ENCODE data around the gene SARM1. TPM values are rescaled to one million over a fixed set of nuclear protein-coding genes. Genes with fewer than 3 reads are reported as not detected.

The SARM1 gene
- total RNA-seq, 1 experiment from 2014 or later = 23.9 TPM

DNA sequence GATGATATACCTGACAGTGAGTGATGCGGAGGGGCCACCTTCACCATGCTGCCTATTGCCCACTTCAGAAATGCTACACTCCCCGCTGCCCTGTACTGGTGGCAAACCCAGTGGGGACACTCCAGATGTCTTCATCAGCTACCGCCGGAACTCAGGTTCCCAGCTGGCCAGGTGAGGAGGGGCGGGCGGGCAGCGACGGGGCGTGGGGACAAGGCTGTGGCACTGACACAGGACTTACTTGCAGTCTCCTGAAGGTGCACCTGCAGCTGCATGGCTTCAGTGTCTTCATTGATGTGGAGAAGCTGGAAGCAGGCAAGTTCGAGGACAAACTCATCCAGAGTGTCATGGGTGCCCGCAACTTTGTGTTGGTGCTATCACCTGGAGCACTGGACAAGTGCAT, 16.6 kb downstream of the SARM1 start:
- H3K36me3 ChIP-seq (ENCODE audit: insufficient read depth, low read length) = peaks cover 17% of the 10 kb centered on the region; the same call in 1 of the 2 replicates
- no peak for DNase-seq
- H3K4me1 ChIP-seq (ENCODE audit: low read length) = no peaks in the 10 kb centered on the region
- no peak overlapping the region for H2AFZ ChIP-seq (ENCODE audit: low read length)
- no peak overlapping the region for H3K4me3 ChIP-seq (ENCODE audit: low read length)
- H3K27me3 ChIP-seq (ENCODE audit: low read length) = no peaks in the 10 kb centered on the region
- H4K20me1 ChIP-seq (ENCODE audit: insufficient read depth, low read depth, low read length) = 0 out of 2 replicates have a peak, but pooled peaks cover 4% of the 10 kb centered on the region
- H3K79me2 ChIP-seq (ENCODE audit: low read length) = no peaks in the 10 kb centered on the region
- no peak overlapping the region for H3K9ac ChIP-seq (ENCODE audit: low read length)
- no peak overlapping the region for H3K4me2 ChIP-seq (ENCODE audit: low read depth, low read length, poor library complexity, severe bottlenecking)
- H3K27ac ChIP-seq (ENCODE audit: low read length) = no peak overlapping the region
- H3K9me3 ChIP-seq (ENCODE audit: low read length) = no peaks in the 10 kb centered on the region
- no peaks in the 10 kb centered on the region for H3K9me2 ChIP-seq (replicated peaks; ENCODE audit: insufficient read depth, low read length)

DNA sequence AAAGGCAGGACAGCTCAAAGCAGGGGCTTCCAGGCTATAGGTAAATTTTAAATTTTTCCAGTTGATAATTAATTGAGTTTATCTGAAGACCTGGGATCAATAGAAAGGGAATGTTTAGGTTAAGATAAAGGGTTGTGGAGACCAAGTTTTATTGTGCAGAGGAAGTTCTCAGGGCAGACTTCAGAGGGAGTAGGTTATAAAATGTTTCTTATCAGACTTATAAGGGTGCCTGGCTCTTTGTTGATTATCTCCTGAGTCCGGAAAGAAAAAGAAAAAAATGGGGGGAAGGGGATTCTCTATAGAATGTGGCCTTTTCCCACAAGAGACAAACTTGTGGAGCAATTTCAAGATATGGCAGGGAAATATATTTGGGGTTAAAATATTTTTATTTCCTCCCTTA, 18.6 kb downstream of the SARM1 start:
- Histone ChIP-seq H2AFZ (ENCODE audit: low read length) (no peak overlapping the region), H3K4me1 (ENCODE audit: low read length) (no peaks in the 10 kb centered on the region), H3K4me2 (ENCODE audit: low read depth, low read length, poor library complexity, severe bottlenecking) (no peak overlapping the region), H3K27me3 (ENCODE audit: low read length) (no peaks in the 10 kb centered on the region), H3K9ac (ENCODE audit: low read length) (no peak overlapping the region), H3K79me2 (ENCODE audit: low read length) (no peaks in the 10 kb centered on the region), H3K27ac (ENCODE audit: low read length) (no peak overlapping the region), H3K9me3 (ENCODE audit: low read length) (no peaks in the 10 kb centered on the region), H3K9me2 (replicated peaks; ENCODE audit: insufficient read depth, low read length) (no peaks in the 10 kb centered on the region), H3K4me3 (ENCODE audit: low read length) (no peak overlapping the region), H4K20me1 (ENCODE audit: insufficient read depth, low read depth, low read length) (0 out of 2 replicates have a peak, but pooled peaks cover 4% of the 10 kb centered on the region), H3K36me3 (ENCODE audit: insufficient read depth, low read length) (peaks cover 25% of the 10 kb centered on the region; the same call in 1 of the 2 replicates)
- DNase-seq = no peak

DNA sequence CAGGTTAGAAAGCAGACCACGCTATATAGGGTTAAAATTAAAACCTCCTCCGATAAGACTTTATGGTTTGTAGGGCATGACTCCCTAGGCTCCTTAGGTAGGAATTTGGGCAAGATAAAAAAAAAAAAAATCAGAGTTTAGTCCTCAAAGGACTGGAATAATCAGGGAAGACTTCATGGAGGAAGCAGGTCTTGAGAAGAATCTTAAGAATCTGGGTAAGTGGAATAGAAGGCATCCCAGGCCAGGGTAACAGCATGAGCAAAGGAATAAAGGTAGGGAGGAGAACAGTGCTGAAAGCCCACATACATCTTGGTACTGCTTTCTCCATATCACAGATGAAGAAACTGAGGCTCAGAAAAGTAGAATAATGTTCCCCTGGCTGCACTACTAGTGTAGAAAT, 19.1 kb downstream of the SARM1 start:
- Histone ChIP-seq H2AFZ (ENCODE audit: low read length) (no peak overlapping the region), H3K36me3 (ENCODE audit: insufficient read depth, low read length) (peaks cover 26% of the 10 kb centered on the region; the same call in 1 of the 2 replicates), H3K9ac (ENCODE audit: low read length) (no peak overlapping the region), H3K4me1 (ENCODE audit: low read length) (no peaks in the 10 kb centered on the region), H3K27ac (ENCODE audit: low read length) (no peak overlapping the region), H3K4me3 (ENCODE audit: low read length) (no peak overlapping the region), H3K27me3 (ENCODE audit: low read length) (no peaks in the 10 kb centered on the region), H3K9me3 (ENCODE audit: low read length) (no peaks in the 10 kb centered on the region), H3K4me2 (ENCODE audit: low read depth, low read length, poor library complexity, severe bottlenecking) (no peak overlapping the region), H3K79me2 (ENCODE audit: low read length) (no peaks in the 10 kb centered on the region), H4K20me1 (ENCODE audit: insufficient read depth, low read depth, low read length) (0 out of 2 replicates have a peak, but pooled peaks cover 4% of the 10 kb centered on the region), H3K9me2 (replicated peaks; ENCODE audit: insufficient read depth, low read length) (no peaks in the 10 kb centered on the region)
- no peak for DNase-seq

DNA sequence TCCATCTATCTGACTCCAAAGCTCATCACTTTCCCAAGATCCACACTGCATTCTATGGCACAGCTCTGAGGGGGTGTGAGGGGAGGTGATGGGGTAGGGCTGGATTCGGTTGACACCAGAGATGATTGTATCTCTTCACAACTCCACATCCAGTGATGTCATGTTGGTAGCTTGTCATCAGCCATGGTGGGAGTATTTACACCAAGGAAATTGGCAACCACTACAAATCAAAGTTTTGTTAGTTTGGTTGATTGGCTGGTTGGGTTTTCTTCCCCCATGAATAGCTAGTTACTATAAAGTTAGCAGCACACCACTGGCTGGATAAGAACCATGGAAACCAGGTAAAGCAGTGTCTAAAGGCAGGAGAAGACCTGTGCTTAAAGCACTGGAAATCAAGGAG, 19.5 kb downstream of the SARM1 start:
- H3K27me3 ChIP-seq (ENCODE audit: low read length) = no peaks in the 10 kb centered on the region

DNA sequence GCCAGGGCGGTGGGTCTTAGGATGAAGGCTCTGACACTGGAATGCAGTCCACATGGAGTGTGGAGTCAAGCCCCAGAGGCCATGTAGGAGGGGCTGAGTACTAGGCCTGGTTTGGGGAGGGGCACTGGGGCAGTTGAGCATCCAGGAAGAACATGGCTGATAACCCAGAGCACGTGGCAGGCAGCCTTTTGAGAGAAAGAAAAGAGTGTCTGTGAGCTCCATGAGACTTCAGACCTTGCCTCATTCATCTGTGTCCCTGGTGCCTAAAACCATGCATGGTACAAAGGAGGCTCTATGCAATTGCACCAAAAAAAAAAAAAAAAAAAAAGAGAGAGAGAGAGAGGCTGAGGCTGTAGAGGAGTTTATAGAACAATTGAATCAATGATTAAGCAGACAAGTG, 19.9 kb downstream of the SARM1 start:
- Histone ChIP-seq H3K79me2 (ENCODE audit: low read length) (no peaks in the 10 kb centered on the region), H3K27ac (ENCODE audit: low read length) (no peak overlapping the region), H3K36me3 (ENCODE audit: insufficient read depth, low read length) (peaks cover 33% of the 10 kb centered on the region), H3K4me1 (ENCODE audit: low read length) (no peaks in the 10 kb centered on the region), H3K9me3 (ENCODE audit: low read length) (no peaks in the 10 kb centered on the region), H3K9me2 (replicated peaks; ENCODE audit: insufficient read depth, low read length) (no peaks in the 10 kb centered on the region), H3K4me3 (ENCODE audit: low read length) (no peak overlapping the region), H3K4me2 (ENCODE audit: low read depth, low read length, poor library complexity, severe bottlenecking) (no peak overlapping the region), H3K9ac (ENCODE audit: low read length) (no peak overlapping the region), H4K20me1 (ENCODE audit: insufficient read depth, low read depth, low read length) (0 out of 2 replicates have a peak, but pooled peaks cover 7% of the 10 kb centered on the region), H2AFZ (ENCODE audit: low read length) (no peak overlapping the region), H3K27me3 (ENCODE audit: low read length) (no peaks in the 10 kb centered on the region)
- DNase-seq = no peak

More for the DNA sequence above, 19.5 kb downstream of the SARM1 start:
- Histone ChIP-seq H3K79me2 (ENCODE audit: low read length) (no peaks in the 10 kb centered on the region), H4K20me1 (ENCODE audit: insufficient read depth, low read depth, low read length) (0 out of 2 replicates have a peak, but pooled peaks cover 7% of the 10 kb centered on the region), H3K36me3 (ENCODE audit: insufficient read depth, low read length) (peaks cover 30% of the 10 kb centered on the region; the same call in 1 of the 2 replicates), H2AFZ (ENCODE audit: low read length) (no peak overlapping the region), H3K4me3 (ENCODE audit: low read length) (no peak overlapping the region), H3K9me3 (ENCODE audit: low read length) (no peaks in the 10 kb centered on the region), H3K27ac (ENCODE audit: low read length) (no peak overlapping the region), H3K9me2 (replicated peaks; ENCODE audit: insufficient read depth, low read length) (no peaks in the 10 kb centered on the region), H3K9ac (ENCODE audit: low read length) (no peak overlapping the region), H3K4me2 (ENCODE audit: low read depth, low read length, poor library complexity, severe bottlenecking) (no peak overlapping the region), H3K4me1 (ENCODE audit: low read length) (no peaks in the 10 kb centered on the region)
- no peak for DNase-seq

DNA sequence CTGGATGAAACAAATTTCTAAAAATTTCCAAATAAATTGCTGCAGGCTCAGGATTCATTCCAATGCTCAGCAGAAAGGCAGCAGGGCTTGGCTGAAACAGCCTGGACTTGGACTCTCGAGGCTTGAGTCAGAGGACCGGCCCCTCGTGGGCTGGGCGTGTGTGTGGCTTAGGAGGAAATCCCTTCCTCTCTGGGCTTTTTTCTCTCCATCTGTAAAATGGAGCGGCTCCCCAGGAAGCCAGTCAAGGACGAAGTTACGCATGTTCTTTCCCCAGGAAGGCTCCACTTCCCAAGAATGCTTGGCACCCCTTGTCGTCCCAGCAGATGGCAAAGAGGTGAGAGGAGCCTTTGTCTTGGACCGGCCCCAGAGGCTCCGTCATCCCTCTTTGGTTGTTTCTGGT, 21.0 kb downstream of the SARM1 start:
- H3K9me3 ChIP-seq (ENCODE audit: low read length) = no peaks in the 10 kb centered on the region
- H3K36me3 ChIP-seq (ENCODE audit: insufficient read depth, low read length) = peaks cover 36% of the 10 kb centered on the region
- H3K4me3 ChIP-seq (ENCODE audit: low read length) = no peak overlapping the region
- H3K9ac ChIP-seq (ENCODE audit: low read length) = no peak overlapping the region
- H3K4me1 ChIP-seq (ENCODE audit: low read length) = no peaks in the 10 kb centered on the region
- H3K79me2 ChIP-seq (ENCODE audit: low read length) = no peaks in the 10 kb centered on the region
- no peaks in the 10 kb centered on the region for H3K27me3 ChIP-seq (ENCODE audit: low read length)
- H3K4me2 ChIP-seq (ENCODE audit: low read depth, low read length, poor library complexity, severe bottlenecking) = no peak overlapping the region
- no peak overlapping the region for H2AFZ ChIP-seq (ENCODE audit: low read length)
- H3K27ac ChIP-seq (ENCODE audit: low read length) = no peak overlapping the region
- H3K9me2 ChIP-seq (replicated peaks; ENCODE audit: insufficient read depth, low read length) = no peaks in the 10 kb centered on the region
- 0 out of 2 replicates have a peak, but pooled peaks cover 7% of the 10 kb centered on the region for H4K20me1 ChIP-seq (ENCODE audit: insufficient read depth, low read depth, low read length)
- DNase-seq = no peak

DNA sequence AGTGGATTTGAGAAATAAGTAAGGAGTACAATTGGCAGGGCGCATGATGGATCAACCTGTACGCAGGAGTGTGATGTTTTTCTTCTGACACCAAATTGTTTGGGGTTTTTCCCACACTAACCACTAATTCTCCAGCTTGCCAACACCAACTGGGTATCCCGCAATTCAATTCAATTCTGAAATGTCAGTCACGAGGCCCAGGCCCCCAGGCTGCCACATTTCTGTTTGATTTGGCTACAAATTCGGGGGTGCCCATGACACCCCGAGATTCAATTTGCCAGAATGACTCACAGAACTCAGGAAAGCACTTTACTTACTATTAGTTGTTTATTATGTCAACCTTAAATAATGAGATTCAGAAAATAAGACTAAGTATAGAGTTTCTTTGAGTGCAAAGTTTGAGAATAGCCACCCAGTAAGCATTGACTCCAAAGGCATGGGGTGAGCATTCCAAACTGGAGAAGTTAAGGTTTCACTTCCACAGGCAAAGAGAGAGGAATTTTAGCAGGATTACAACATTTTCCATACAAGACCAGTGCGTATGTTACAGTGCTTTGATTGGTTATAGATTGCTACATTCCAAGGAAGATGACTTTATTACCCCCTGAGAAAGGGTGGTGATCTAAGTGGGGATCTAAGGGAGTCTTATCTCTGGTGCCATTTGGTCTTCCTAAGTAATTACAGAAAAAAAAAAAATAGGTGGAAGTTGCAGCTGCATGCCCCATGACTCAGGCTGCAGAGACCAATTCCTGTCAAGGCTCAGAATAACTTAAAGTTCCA, 23.0 kb downstream of the SARM1 start:
- no peaks in the 10 kb centered on the region for H3K79me2 ChIP-seq (ENCODE audit: low read length)
- H3K4me1 ChIP-seq (ENCODE audit: low read length) = no peaks in the 10 kb centered on the region
- H3K4me3 ChIP-seq (ENCODE audit: low read length) = no peak overlapping the region
- H2AFZ ChIP-seq (ENCODE audit: low read length) = no peak overlapping the region
- H3K36me3 ChIP-seq (ENCODE audit: insufficient read depth, low read length) = peaks cover 38% of the 10 kb centered on the region
- H3K9me2 ChIP-seq (replicated peaks; ENCODE audit: insufficient read depth, low read length) = no peaks in the 10 kb centered on the region
- no peak for DNase-seq
- H4K20me1 ChIP-seq (ENCODE audit: insufficient read depth, low read depth, low read length) = peaks cover 13% of the 10 kb centered on the region; the same call in 1 of the 2 replicates
- H3K27ac ChIP-seq (ENCODE audit: low read length) = no peak overlapping the region
- no peak overlapping the region for H3K4me2 ChIP-seq (ENCODE audit: low read depth, low read length, poor library complexity, severe bottlenecking)
- no peak overlapping the region for H3K9ac ChIP-seq (ENCODE audit: low read length)
- H3K9me3 ChIP-seq (ENCODE audit: low read length) = no peaks in the 10 kb centered on the region
- H3K27me3 ChIP-seq (ENCODE audit: low read length) = no peaks in the 10 kb centered on the region

DNA sequence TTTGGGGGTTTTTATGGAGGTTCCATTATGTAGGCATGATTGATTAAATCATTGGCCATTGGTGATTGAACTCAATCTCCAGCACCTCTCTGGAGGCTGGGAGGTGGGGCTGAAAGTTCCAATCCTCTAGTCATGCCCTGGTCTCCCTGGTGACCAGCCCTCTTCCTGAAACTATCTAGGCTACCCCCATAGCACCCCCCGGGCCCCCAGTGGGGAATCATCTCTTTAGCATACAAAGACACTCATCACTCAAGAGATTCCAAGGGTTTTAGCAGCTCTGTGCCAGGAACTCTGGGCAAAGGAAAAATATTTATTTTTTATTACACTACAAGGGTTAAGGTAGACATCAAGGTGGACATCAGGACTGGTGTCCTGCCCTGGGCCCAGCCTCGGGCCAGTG, 23.9 kb downstream of the SARM1 start:
- Histone ChIP-seq H3K36me3 (ENCODE audit: insufficient read depth, low read length) (peaks cover 38% of the 10 kb centered on the region), H3K79me2 (ENCODE audit: low read length) (no peaks in the 10 kb centered on the region), H3K4me3 (ENCODE audit: low read length) (no peak overlapping the region), H3K9ac (ENCODE audit: low read length) (no peak overlapping the region), H3K27me3 (ENCODE audit: low read length) (no peaks in the 10 kb centered on the region), H3K9me2 (replicated peaks; ENCODE audit: insufficient read depth, low read length) (no peaks in the 10 kb centered on the region), H3K27ac (ENCODE audit: low read length) (no peak overlapping the region), H3K4me1 (ENCODE audit: low read length) (no peaks in the 10 kb centered on the region), H4K20me1 (ENCODE audit: insufficient read depth, low read depth, low read length) (peaks cover 13% of the 10 kb centered on the region; the same call in 1 of the 2 replicates), H2AFZ (ENCODE audit: low read length) (no peak overlapping the region), H3K9me3 (ENCODE audit: low read length) (no peaks in the 10 kb centered on the region), H3K4me2 (ENCODE audit: low read depth, low read length, poor library complexity, severe bottlenecking) (no peak overlapping the region)
- no peak for DNase-seq

Measured in Karpas-422 (cell line).